HepG2 (cell line): ENCODE data around the gene USP5. TPM values are rescaled to one million over a fixed set of nuclear protein-coding genes. Genes with fewer than 3 reads are reported as not detected.

ENCODE experiments used
- AKAP8 ChIP-seq: sonication (generic); formaldehyde crosslinking; IDR thresholded peaks from 2 replicates; pipeline ENCODE4 v1.5.1; 2020; ENCODE audit warnings: mild to moderate bottlenecking, missing genetic modification reagents
- CREM ChIP-seq, 2 experiments: sonication (generic) in 1 of 2; formaldehyde crosslinking in 1 of 2; IDR thresholded peaks; 2 replicates each; pipeline versions ENCODE4 v1.4.0 to v1.6.1; 2016 to 2020; ENCODE audit warnings: antibody characterized with exemption in 1 of 2, mild to moderate bottlenecking in 1 of 2, missing genetic modification reagents in 1 of 2
- EP300 ChIP-seq, 3 experiments: sonication (generic) in 1 of 3; formaldehyde crosslinking in 1 of 3; IDR thresholded peaks; 2 replicates each; pipeline versions ENCODE4 v1.5.1 to v1.6.1; 2011 to 2020; ENCODE audit warnings: low read depth in 2 of 3, low read length in 2 of 3, borderline replicate concordance in 1 of 3, improper control_type of control experiment in 1 of 3, mild to moderate bottlenecking in 1 of 3, missing genetic modification reagents in 1 of 3, moderate library complexity in 1 of 3
- MEF2D ChIP-seq: sonication (generic); formaldehyde crosslinking; IDR thresholded peaks from 2 replicates; pipeline ENCODE4 v1.5.1; 2020; ENCODE audit warnings: mild to moderate bottlenecking, missing genetic modification reagents
- MTA1 ChIP-seq: sonication (generic); formaldehyde crosslinking; IDR thresholded peaks from 2 replicates; pipeline ENCODE4 v1.4.0; 2020; ENCODE audit warnings: missing genetic modification reagents, mild to moderate bottlenecking, borderline replicate concordance
- ZNF10 ChIP-seq: sonication (generic); formaldehyde crosslinking; IDR thresholded peaks from 2 replicates; pipeline ENCODE4 v1.4.0; 2020; ENCODE audit warnings: mild to moderate bottlenecking, low read depth, missing genetic modification reagents, borderline replicate concordance
- polyA plus RNA-seq, 8 experiments: library from polyadenylated mRNA; depleted of rRNA in 3 of 8; stranded (reverse) in 7 of 8; unstranded in 1 of 8; fragments of >200 nt; fragmentation: Illumina TruSeq in 4 of 8; extraction: Trizol in 4 of 8; gene quantifications; 2 replicates each; pipeline versions ENCODE4 v1.2.1 to v1.2.3, GENCODE V29; 2011 to 2016; ENCODE audit warnings: low read depth in 4 of 8, missing spikeins in 1 of 8, mixed read lengths in 1 of 8; ENCODE audit not compliant: insufficient read depth in 1 of 8
- total RNA-seq, 5 experiments: library from RNA; depleted of rRNA; stranded (reverse); fragments of >200 nt; fragmentation: Illumina TruSeq; extraction: Trizol; gene quantifications; 2 replicates each; pipeline ENCODE4 v1.2.3, GENCODE V29; 2016; ENCODE audit warnings: low read depth in 1 of 5
- TF ChIP-seq, protein P1 (sequence below): sonication (generic); formaldehyde crosslinking; IDR thresholded peaks from 2 replicates; pipeline ENCODE4 v1.4.0; 2020; ENCODE audit warnings: missing genetic modification reagents
- TF ChIP-seq, protein P2 (sequence below): sonication (generic); formaldehyde crosslinking; IDR thresholded peaks from 2 replicates; pipeline ENCODE4 v1.4.0; 2020; ENCODE audit warnings: missing genetic modification reagents
- TF ChIP-seq, protein P3 (sequence below): sonication (generic); formaldehyde crosslinking; IDR thresholded peaks from 2 replicates; pipeline ENCODE4 v1.5.1; 2020; ENCODE audit warnings: missing genetic modification reagents, mild to moderate bottlenecking, borderline replicate concordance
- TF ChIP-seq, protein P4 (sequence below): sonication (generic); formaldehyde crosslinking; IDR thresholded peaks from 2 replicates; pipeline ENCODE4 v1.5.0; 2020; ENCODE audit warnings: mild to moderate bottlenecking, missing genetic modification reagents, borderline replicate concordance

Gene USP5
- total and polyA plus RNA-seq, 2 of the 13 experiments (the other 11 are each of a cell fraction or from before 2014, with no cell fraction given), result 39.6 to 56.0 TPM

DNA sequence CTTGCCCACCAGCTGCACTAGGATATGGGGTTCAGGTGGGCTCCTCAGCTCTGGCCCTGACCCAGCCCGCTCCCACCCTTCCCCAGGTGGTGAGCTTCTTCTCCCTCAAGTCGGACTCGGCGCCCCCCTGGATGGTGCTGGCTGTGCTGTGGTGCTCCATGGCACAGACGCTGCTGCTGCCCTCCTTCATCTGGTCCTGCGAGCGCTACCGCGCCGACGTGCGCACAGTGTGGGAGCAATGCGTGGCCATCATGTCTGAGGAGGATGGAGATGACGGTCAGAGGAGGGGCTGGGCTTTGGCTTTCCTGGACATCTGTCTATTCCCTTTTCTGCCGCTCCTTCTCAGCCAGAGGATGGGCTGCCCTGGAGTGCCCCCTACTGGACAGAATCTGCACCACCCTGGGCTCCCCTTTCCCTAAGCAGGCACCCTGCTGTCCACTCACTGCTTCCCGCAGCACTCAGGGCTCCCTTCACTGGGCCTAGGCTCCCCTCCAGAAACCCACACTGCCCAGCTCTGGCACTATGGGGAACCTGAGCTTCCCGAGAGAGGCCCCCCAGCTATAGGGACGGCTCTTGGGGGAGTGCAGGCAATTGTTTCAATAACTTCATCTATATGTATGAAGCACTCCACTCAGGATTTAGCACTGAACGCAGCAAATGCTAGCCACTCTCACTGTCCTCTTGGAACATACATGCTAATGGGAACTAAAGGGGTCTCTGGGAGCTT lies 26.4 kb upstream of the USP5 start (continued):
- TF ChIP-seq, protein P1, sequence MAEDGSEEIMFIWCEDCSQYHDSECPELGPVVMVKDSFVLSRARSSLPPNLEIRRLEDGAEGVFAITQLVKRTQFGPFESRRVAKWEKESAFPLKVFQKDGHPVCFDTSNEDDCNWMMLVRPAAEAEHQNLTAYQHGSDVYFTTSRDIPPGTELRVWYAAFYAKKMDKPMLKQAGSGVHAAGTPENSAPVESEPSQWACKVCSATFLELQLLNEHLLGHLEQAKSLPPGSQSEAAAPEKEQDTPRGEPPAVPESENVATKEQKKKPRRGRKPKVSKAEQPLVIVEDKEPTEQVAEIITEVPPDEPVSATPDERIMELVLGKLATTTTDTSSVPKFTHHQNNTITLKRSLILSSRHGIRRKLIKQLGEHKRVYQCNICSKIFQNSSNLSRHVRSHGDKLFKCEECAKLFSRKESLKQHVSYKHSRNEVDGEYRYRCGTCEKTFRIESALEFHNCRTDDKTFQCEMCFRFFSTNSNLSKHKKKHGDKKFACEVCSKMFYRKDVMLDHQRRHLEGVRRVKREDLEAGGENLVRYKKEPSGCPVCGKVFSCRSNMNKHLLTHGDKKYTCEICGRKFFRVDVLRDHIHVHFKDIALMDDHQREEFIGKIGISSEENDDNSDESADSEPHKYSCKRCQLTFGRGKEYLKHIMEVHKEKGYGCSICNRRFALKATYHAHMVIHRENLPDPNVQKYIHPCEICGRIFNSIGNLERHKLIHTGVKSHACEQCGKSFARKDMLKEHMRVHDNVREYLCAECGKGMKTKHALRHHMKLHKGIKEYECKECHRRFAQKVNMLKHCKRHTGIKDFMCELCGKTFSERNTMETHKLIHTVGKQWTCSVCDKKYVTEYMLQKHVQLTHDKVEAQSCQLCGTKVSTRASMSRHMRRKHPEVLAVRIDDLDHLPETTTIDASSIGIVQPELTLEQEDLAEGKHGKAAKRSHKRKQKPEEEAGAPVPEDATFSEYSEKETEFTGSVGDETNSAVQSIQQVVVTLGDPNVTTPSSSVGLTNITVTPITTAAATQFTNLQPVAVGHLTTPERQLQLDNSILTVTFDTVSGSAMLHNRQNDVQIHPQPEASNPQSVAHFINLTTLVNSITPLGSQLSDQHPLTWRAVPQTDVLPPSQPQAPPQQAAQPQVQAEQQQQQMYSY, result no peak
- TF ChIP-seq, protein P2, sequence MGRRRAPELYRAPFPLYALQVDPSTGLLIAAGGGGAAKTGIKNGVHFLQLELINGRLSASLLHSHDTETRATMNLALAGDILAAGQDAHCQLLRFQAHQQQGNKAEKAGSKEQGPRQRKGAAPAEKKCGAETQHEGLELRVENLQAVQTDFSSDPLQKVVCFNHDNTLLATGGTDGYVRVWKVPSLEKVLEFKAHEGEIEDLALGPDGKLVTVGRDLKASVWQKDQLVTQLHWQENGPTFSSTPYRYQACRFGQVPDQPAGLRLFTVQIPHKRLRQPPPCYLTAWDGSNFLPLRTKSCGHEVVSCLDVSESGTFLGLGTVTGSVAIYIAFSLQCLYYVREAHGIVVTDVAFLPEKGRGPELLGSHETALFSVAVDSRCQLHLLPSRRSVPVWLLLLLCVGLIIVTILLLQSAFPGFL (CRISPR knock-in tag), result no peak
- TF ChIP-seq AKAP8 (CRISPR knock-in tag) (peak; percentile 89), EP300 (IDR thresholded peaks at IDR 0.05; ENCODE audit: low read depth in 2 of 2, low read length in 2 of 2) (no peak), EP300 (CRISPR knock-in tag; IDR thresholded peaks at IDR 0.05; ENCODE audit: borderline replicate concordance) (no peak), ZNF10 (CRISPR knock-in tag) (no peak), MTA1 (CRISPR knock-in tag) (no peak), MEF2D (CRISPR knock-in tag) (0 out of 2 replicates have a peak, but pooled peaks have one; percentile 38), CREM (IDR thresholded peaks at IDR 0.05) (no peak), CREM (CRISPR knock-in tag; IDR thresholded peaks at IDR 0.05) (no peak)
- TF ChIP-seq, protein P3, sequence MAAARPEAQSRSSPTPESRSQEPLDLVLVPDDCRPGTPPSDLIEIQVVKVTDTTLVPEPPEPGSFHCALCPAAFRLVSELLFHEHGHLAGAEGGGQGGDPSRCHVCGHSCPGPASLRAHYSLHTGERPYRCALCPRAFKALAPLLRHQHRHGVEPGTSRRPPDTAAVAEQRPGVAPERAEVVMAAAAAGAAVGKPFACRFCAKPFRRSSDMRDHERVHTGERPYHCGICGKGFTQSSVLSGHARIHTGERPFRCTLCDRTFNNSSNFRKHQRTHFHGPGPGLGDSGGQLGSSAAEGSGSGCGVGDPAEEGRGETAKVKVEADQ (CRISPR knock-in tag), result no peak
- TF ChIP-seq, protein P4, sequence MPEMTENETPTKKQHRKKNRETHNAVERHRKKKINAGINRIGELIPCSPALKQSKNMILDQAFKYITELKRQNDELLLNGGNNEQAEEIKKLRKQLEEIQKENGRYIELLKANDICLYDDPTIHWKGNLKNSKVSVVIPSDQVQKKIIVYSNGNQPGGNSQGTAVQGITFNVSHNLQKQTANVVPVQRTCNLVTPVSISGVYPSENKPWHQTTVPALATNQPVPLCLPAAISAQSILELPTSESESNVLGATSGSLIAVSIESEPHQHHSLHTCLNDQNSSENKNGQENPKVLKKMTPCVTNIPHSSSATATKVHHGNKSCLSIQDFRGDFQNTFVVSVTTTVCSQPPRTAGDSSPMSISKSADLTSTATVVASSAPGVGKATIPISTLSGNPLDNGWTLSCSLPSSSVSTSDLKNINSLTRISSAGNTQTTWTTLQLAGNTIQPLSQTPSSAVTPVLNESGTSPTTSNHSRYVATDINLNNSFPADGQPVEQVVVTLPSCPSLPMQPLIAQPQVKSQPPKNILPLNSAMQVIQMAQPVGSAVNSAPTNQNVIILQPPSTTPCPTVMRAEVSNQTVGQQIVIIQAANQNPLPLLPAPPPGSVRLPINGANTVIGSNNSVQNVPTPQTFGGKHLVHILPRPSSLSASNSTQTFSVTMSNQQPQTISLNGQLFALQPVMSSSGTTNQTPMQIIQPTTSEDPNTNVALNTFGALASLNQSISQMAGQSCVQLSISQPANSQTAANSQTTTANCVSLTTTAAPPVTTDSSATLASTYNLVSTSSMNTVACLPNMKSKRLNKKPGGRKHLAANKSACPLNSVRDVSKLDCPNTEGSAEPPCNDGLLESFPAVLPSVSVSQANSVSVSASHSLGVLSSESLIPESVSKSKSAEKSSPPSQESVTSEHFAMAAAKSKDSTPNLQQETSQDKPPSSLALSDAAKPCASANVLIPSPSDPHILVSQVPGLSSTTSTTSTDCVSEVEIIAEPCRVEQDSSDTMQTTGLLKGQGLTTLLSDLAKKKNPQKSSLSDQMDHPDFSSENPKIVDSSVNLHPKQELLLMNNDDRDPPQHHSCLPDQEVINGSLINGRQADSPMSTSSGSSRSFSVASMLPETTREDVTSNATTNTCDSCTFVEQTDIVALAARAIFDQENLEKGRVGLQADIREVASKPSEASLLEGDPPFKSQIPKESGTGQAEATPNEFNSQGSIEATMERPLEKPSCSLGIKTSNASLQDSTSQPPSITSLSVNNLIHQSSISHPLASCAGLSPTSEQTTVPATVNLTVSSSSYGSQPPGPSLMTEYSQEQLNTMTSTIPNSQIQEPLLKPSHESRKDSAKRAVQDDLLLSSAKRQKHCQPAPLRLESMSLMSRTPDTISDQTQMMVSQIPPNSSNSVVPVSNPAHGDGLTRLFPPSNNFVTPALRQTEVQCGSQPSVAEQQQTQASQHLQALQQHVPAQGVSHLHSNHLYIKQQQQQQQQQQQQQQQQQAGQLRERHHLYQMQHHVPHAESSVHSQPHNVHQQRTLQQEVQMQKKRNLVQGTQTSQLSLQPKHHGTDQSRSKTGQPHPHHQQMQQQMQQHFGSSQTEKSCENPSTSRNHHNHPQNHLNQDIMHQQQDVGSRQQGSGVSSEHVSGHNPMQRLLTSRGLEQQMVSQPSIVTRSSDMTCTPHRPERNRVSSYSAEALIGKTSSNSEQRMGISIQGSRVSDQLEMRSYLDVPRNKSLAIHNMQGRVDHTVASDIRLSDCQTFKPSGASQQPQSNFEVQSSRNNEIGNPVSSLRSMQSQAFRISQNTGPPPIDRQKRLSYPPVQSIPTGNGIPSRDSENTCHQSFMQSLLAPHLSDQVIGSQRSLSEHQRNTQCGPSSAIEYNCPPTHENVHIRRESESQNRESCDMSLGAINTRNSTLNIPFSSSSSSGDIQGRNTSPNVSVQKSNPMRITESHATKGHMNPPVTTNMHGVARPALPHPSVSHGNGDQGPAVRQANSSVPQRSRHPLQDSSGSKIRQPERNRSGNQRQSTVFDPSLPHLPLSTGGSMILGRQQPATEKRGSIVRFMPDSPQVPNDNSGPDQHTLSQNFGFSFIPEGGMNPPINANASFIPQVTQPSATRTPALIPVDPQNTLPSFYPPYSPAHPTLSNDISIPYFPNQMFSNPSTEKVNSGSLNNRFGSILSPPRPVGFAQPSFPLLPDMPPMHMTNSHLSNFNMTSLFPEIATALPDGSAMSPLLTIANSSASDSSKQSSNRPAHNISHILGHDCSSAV, result no peak
